PFSK-1 (cell line): ENCODE results near the gene ARHGAP4.

Source experiments
- POLR2AphosphoS5 ChIP-seq: IDR thresholded peaks from 2 replicates; pipeline ENCODE4 v1.6.1; 2012; ENCODE audit warnings: low read depth, mild to moderate bottlenecking, control low read depth, low read length, moderate library complexity
- TAF1 ChIP-seq: IDR thresholded peaks from 2 replicates; pipeline ENCODE4 v1.6.1; 2012; ENCODE audit warnings: low read length, control low read depth, borderline replicate concordance; ENCODE audit not compliant: insufficient read depth
- TF ChIP-seq, protein P1 (sequence below), 2 experiments: IDR thresholded peaks; 2 replicates each; pipeline versions ENCODE4 v1.6.1 to v1.8.0; 2011 to 2012; ENCODE audit warnings: low read depth in 2 of 2, low read length in 2 of 2, control low read depth in 1 of 2, inconsistent platforms in 1 of 2, mild to moderate bottlenecking in 1 of 2, moderate library complexity in 1 of 2; ENCODE audit not compliant: insufficient read depth in 1 of 2

DNA sequence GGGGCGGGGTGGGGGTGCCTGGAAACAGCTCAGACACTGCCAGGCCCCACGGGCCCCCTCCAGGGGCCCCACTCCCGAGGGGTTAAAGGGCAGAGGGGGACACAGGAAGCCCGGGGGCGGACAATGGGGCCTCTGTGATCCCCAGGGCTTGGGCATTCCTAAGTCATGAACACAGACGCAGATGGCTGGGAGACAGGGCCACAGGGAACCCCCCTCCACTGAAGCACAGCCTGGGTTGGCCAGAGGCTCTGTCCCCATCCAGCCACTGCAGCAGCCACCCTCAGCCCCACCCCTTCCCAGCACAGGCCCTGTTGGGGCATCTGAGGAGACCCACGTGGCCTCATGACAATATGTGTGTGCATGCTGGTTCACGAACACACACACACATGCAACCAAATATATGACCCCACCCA is 44.0 kb downstream of the ARHGAP4 start:
- TF ChIP-seq POLR2AphosphoS5 (no peak), TAF1 (no peak)
- TF ChIP-seq, protein P1, sequence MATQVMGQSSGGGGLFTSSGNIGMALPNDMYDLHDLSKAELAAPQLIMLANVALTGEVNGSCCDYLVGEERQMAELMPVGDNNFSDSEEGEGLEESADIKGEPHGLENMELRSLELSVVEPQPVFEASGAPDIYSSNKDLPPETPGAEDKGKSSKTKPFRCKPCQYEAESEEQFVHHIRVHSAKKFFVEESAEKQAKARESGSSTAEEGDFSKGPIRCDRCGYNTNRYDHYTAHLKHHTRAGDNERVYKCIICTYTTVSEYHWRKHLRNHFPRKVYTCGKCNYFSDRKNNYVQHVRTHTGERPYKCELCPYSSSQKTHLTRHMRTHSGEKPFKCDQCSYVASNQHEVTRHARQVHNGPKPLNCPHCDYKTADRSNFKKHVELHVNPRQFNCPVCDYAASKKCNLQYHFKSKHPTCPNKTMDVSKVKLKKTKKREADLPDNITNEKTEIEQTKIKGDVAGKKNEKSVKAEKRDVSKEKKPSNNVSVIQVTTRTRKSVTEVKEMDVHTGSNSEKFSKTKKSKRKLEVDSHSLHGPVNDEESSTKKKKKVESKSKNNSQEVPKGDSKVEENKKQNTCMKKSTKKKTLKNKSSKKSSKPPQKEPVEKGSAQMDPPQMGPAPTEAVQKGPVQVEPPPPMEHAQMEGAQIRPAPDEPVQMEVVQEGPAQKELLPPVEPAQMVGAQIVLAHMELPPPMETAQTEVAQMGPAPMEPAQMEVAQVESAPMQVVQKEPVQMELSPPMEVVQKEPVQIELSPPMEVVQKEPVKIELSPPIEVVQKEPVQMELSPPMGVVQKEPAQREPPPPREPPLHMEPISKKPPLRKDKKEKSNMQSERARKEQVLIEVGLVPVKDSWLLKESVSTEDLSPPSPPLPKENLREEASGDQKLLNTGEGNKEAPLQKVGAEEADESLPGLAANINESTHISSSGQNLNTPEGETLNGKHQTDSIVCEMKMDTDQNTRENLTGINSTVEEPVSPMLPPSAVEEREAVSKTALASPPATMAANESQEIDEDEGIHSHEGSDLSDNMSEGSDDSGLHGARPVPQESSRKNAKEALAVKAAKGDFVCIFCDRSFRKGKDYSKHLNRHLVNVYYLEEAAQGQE (IDR thresholded peaks at IDR 0.05; ENCODE audit: insufficient read depth in 1 of 2, low read depth in 2 of 2, low read length in 2 of 2) = no peak
